Bronchial epithelial cell (primary cell): Measurements from ENCODE around the gene LSM11. TPM values are rescaled to one million over a fixed set of nuclear protein-coding genes. Genes with fewer than 3 reads are reported as not detected.

ENCODE experiments used
- DNase-seq: peaks from one replicate; pipeline ENCODE4 v3.0.0-alpha.2; 2010; ENCODE audit warnings: low read depth
- FAIRE-seq: peaks from 2 replicates; lab custom pipeline; 2011; peaks lifted over from hg19 to GRCh38; lab: Jason Lieb, UNC
- H3K27me3 ChIP-seq: 2 replicates; pipeline ENCODE4 v1.5.1; 2011; ENCODE audit warnings: low read length; ENCODE audit not compliant: control insufficient read depth, insufficient read depth
- H3K36me3 ChIP-seq: 2 replicates; pipeline ENCODE4 v1.5.1; 2011; ENCODE audit warnings: low read length; ENCODE audit not compliant: control insufficient read depth, insufficient read depth
- H3K4me3 ChIP-seq: 2 replicates; pipeline ENCODE4 v1.5.1; 2011; ENCODE audit warnings: mild to moderate bottlenecking, low read depth, low read length, control low read depth
- total RNA-seq: library from RNA; depleted of rRNA; stranded (reverse); fragments of >200 nt; gene quantifications from 2 replicates; pipeline ENCODE4 v1.2.1, GENCODE V29; 2014
- TF ChIP-seq, protein P1 (sequence below): IDR thresholded peaks from 2 replicates; pipeline ENCODE4 v1.5.1; 2011; ENCODE audit warnings: mild to moderate bottlenecking, moderate library complexity, low read length, control low read depth, inconsistent platforms; ENCODE audit not compliant: insufficient read depth, severe bottlenecking

LSM11 gene
- total RNA-seq, 1 donor from 2014 or later, result 4.5 TPM

DNA sequence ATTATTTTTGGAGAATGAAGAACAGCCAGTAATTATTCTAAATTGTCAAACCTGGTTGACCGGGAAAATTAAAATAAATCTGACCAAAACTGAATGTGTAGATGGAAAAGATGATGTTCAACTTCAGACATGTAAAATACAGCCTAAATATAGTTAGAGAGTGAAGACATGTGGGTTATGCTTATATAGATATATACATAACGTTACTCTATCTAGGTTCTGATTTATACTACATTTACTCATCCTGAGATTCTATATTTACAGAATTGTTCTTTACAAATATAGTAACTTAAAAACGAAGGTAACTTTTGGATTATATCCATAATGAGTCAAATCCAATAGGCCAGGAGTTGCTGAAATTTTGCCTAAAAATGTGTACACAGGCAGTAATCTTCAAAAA is 33.1 kb upstream of the LSM11 start:
- no peak for FAIRE-seq
- Histone ChIP-seq H3K4me3 (no peak overlapping the region), H3K27me3 (no peaks in the 10 kb centered on the region), H3K36me3 (no peaks in the 10 kb centered on the region)
- DNase-seq, result no peak
- TF ChIP-seq, protein P1, sequence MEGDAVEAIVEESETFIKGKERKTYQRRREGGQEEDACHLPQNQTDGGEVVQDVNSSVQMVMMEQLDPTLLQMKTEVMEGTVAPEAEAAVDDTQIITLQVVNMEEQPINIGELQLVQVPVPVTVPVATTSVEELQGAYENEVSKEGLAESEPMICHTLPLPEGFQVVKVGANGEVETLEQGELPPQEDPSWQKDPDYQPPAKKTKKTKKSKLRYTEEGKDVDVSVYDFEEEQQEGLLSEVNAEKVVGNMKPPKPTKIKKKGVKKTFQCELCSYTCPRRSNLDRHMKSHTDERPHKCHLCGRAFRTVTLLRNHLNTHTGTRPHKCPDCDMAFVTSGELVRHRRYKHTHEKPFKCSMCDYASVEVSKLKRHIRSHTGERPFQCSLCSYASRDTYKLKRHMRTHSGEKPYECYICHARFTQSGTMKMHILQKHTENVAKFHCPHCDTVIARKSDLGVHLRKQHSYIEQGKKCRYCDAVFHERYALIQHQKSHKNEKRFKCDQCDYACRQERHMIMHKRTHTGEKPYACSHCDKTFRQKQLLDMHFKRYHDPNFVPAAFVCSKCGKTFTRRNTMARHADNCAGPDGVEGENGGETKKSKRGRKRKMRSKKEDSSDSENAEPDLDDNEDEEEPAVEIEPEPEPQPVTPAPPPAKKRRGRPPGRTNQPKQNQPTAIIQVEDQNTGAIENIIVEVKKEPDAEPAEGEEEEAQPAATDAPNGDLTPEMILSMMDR, result no peak

DNA sequence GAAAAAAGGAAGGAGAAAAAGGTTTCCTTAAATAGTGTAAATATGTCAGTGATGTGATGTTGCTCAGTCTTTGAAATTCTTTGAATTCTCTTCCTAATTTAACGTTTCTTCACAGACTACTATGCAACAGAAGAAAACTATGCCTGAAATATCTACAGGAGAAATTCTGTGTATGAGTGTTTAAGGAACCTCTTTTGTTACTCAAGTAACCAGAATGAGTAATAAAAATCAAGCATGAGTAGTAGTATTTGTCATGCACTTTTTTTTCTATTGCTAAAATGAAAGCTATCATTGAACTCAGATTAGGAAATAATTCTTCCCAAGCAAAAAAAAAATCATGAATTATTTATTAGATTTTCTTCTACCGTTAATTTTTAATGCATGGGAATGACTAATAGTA is 32.6 kb upstream of the LSM11 start:
- H3K36me3 ChIP-seq, result no peaks in the 10 kb centered on the region
- H3K27me3 ChIP-seq, result no peaks in the 10 kb centered on the region
- FAIRE-seq (no peak), DNase-seq (peak; percentile 77)
- H3K4me3 ChIP-seq, result no peak overlapping the region
- TF ChIP-seq, protein P1, result no peak

DNA sequence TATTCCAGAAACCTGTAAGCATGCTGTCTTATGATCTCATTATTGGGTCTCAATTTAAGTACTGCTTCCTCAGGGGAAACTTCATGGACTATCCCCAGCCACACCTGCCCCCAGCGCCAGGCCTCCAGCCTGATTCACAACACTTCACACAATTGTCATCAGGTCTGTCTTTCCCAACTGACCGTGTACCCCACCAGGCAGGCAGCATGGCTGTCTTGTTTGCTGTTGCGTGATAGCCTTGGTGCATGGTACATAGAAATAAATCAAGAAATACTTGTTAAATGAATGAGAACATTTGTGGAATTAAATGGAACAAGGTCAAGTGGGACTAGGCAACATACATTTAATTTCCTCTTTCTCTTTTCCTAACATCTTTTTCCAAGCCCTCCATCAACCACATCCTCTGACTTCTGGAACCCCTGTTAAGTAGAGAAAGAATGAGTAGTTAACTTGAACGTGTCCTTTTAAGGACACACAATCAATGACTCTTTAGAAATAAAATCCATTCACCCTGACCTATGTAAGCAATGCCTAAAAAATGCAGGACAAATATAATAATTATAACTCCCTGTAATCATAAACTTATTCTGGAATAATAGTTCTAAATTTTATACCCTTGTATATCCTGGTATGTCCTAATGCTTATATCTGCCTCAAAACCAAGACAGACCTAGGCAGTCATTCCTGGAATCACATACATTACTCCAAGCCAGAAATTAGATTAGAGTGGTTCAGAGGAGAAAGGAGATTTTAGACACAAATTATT is 29.5 kb upstream of the LSM11 start:
- TF ChIP-seq, protein P1, result no peak

DNA sequence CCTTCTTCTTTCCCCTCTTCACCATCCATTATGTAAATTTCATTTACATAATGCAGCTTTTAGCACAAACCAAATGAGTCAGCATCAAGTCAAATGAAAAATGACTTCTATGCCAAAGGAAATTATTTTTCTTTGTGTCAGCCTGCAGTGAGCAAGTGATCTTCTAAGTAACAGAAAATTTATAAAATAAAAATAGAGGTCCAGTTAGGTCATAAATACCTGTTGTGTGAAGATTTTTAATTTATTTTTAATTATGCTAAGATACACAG is 29.0 kb upstream of the LSM11 start:
- TF ChIP-seq, protein P1, result no peak
- H3K36me3 ChIP-seq, result no peaks in the 10 kb centered on the region
- no peaks in the 10 kb centered on the region for H3K27me3 ChIP-seq
- FAIRE-seq (no peak), DNase-seq (peak; percentile 12)
- no peak overlapping the region for H3K4me3 ChIP-seq

More for the DNA sequence above, 29.5 kb upstream of the LSM11 start:
- DNase-seq (no peak), FAIRE-seq (no peak)
- H3K4me3 ChIP-seq, result no peak overlapping the region
- H3K27me3 ChIP-seq, result no peaks in the 10 kb centered on the region
- H3K36me3 ChIP-seq, result no peaks in the 10 kb centered on the region

DNA sequence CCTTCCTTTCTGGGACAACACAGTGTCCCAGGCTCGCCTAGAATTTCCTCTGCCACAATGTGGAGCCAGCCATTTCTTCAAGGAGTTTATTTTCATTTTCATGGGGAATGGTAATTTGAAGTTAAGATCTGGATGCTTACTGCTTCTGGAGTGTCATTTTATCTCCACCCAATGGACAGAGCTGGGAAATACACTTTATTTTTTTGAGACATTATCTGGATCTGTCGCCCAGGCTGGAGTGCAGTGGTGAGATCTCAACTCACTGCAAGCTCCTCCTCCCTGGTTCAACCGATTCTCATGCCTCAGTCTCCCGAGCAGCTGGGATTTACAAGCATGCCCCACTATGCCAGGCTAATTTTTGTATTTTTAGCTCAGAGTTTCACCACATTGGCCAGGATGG is 25.0 kb upstream of the LSM11 start:
- H3K36me3 ChIP-seq, result no peaks in the 10 kb centered on the region
- DNase-seq (peak; percentile 51), FAIRE-seq (no peak)
- TF ChIP-seq, protein P1, result peak; percentile 36
- H3K4me3 ChIP-seq, result no peak overlapping the region
- H3K27me3 ChIP-seq, result no peaks in the 10 kb centered on the region

DNA sequence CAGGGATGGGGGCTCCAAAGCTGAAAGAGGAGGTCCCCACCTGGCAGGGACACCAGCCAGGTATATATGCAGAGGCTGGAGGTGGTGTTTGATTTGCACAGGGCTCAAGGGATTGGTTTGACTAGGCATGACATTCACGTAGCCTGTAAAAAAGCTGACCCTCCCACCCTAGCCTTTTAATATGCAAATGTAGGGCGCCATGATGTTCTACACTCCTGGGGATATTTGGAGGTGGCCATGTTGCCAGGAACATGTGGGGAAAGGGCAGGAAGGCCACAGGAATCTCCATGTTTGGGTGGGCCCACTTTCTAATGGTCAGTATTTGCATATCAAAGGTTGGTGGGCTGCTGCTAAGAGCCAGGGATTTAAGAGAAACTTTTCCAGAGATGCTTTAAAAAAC is 24.3 kb upstream of the LSM11 start:
- no peak for FAIRE-seq
- no peak overlapping the region for H3K4me3 ChIP-seq
- TF ChIP-seq, protein P1, result no peak

More for the DNA sequence above, 24.3 kb upstream of the LSM11 start:
- no peak for DNase-seq
- H3K36me3 ChIP-seq, result no peaks in the 10 kb centered on the region
- no peaks in the 10 kb centered on the region for H3K27me3 ChIP-seq
